Neural cell (in vitro differentiated cells): ENCODE data around the gene SLC10A2.

Experiments
- EP300 ChIP-seq: fragments of 450-650 bp; conservative IDR thresholded peaks from 2 replicates; pipeline ENCODE4 v1.6.1; 2014; ENCODE audit warnings: antibody characterized with exemption, mild to moderate bottlenecking, moderate library complexity; ENCODE audit not compliant: poor library complexity, severe bottlenecking
- RAD21 ChIP-seq: fragments of 450-650 bp; conservative IDR thresholded peaks from 2 replicates; pipeline ENCODE4 v1.6.1; 2014; ENCODE audit warnings: antibody characterized with exemption, mild to moderate bottlenecking, moderate library complexity
- TF ChIP-seq, protein P1 (sequence below): fragments of 450-650 bp; IDR thresholded peaks from 2 replicates; pipeline ENCODE4 v1.5.1; 2014; ENCODE audit warnings: antibody characterized with exemption, mild to moderate bottlenecking, moderate library complexity; ENCODE audit not compliant: poor library complexity, severe bottlenecking

DNA sequence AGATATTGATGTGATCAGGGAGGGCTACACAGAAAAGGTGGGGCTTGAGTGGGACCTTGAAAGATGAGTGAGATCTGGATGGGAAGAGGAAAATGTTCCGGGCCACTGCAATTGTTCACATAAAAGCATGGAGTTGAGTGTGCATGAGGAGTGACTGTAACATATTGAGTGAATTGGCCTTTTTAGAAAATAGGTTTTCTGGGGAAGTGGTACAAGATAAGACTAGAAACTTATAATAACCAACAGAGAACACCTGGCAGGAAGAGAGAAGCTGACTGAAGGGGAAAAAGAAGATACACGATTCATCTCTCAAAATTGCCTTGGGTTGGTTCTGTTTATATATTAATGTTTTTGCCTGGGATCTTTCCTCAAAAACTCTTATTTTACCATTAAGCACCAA, 32.2 kb downstream of the SLC10A2 start:
- TF ChIP-seq, protein P1, sequence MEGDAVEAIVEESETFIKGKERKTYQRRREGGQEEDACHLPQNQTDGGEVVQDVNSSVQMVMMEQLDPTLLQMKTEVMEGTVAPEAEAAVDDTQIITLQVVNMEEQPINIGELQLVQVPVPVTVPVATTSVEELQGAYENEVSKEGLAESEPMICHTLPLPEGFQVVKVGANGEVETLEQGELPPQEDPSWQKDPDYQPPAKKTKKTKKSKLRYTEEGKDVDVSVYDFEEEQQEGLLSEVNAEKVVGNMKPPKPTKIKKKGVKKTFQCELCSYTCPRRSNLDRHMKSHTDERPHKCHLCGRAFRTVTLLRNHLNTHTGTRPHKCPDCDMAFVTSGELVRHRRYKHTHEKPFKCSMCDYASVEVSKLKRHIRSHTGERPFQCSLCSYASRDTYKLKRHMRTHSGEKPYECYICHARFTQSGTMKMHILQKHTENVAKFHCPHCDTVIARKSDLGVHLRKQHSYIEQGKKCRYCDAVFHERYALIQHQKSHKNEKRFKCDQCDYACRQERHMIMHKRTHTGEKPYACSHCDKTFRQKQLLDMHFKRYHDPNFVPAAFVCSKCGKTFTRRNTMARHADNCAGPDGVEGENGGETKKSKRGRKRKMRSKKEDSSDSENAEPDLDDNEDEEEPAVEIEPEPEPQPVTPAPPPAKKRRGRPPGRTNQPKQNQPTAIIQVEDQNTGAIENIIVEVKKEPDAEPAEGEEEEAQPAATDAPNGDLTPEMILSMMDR = no peak
- TF ChIP-seq EP300 = no peak
- TF ChIP-seq RAD21 = no peak
